H9 (cell line): ENCODE results near the gene UMAD1. TPM values are rescaled to one million over a fixed set of nuclear protein-coding genes. Genes with fewer than 3 reads are reported as not detected.

ENCODE experiments used
- DNase-seq: peaks from one replicate; pipeline ENCODE4 v3.0.0-alpha.2; 2017
- H2AFZ ChIP-seq: one replicate; pipeline ENCODE4 v1.6.1; 2013; ENCODE audit warnings: mild to moderate bottlenecking, low read length, control low read depth, moderate library complexity
- H2AK5ac ChIP-seq: 2 replicates; pipeline ENCODE4 v1.6.1; 2013; ENCODE audit warnings: low read length, control low read depth, mixed read lengths; ENCODE audit not compliant: insufficient read length
- H2BK120ac ChIP-seq: one replicate; pipeline ENCODE4 v1.6.1; 2013; ENCODE audit warnings: low read depth, mild to moderate bottlenecking, low read length, control low read depth, inconsistent platforms; ENCODE audit not compliant: poor library complexity, severe bottlenecking
- H2BK12ac ChIP-seq: 2 replicates; pipeline ENCODE4 v1.6.1; 2013; ENCODE audit warnings: low read length, control low read depth, mixed read lengths, low read depth; ENCODE audit not compliant: insufficient read length
- H2BK15ac ChIP-seq: 2 replicates; pipeline ENCODE4 v1.6.1; 2013; ENCODE audit warnings: low read depth, low read length, control low read depth
- H2BK20ac ChIP-seq: one replicate; pipeline ENCODE4 v1.6.1; 2013; ENCODE audit warnings: low read depth, mild to moderate bottlenecking, low read length, control low read depth, inconsistent platforms; ENCODE audit not compliant: poor library complexity, severe bottlenecking
- H2BK5ac ChIP-seq: 2 replicates; pipeline ENCODE4 v1.6.1; 2013; ENCODE audit warnings: low read length, control low read depth, mixed read lengths; ENCODE audit not compliant: insufficient read length
- H3K14ac ChIP-seq: 2 replicates; pipeline ENCODE4 v1.6.1; 2013; ENCODE audit warnings: low read length, control low read depth; ENCODE audit not compliant: insufficient read depth
- H3K18ac ChIP-seq: 2 replicates; pipeline ENCODE4 v1.6.1; 2013; ENCODE audit warnings: low read depth, mild to moderate bottlenecking, mixed read lengths, low read length, control low read depth; ENCODE audit not compliant: insufficient read length
- H3K23ac ChIP-seq: 2 replicates; pipeline ENCODE4 v1.6.1; 2013; ENCODE audit warnings: low read length, control low read depth, mixed read lengths, low read depth; ENCODE audit not compliant: insufficient read length
- H3K23me2 ChIP-seq: 2 replicates; pipeline ENCODE4 v1.6.1; 2013; ENCODE audit warnings: low read depth, mild to moderate bottlenecking, mixed read lengths, low read length, control low read depth; ENCODE audit not compliant: insufficient read length, poor library complexity, severe bottlenecking
- H3K27ac ChIP-seq: 2 replicates; pipeline ENCODE4 v1.5.1; 2013; ENCODE audit warnings: low read length, control low read depth, mixed read lengths, low read depth; ENCODE audit not compliant: insufficient read length
- H3K27me3 ChIP-seq: 2 replicates; pipeline ENCODE4 v1.6.1; 2013; ENCODE audit warnings: low read length, control low read depth, inconsistent platforms; ENCODE audit not compliant: insufficient read depth
- H3K4ac ChIP-seq: 2 replicates; pipeline ENCODE4 v1.6.1; 2013; ENCODE audit warnings: low read depth, mild to moderate bottlenecking, control low read depth, inconsistent platforms, low read length, moderate library complexity
- H3K4me1 ChIP-seq: 2 replicates; pipeline ENCODE4 v1.6.1; 2013; ENCODE audit warnings: low read length, control low read depth, inconsistent platforms; ENCODE audit not compliant: insufficient read depth
- H3K4me2 ChIP-seq: 2 replicates; pipeline ENCODE4 v1.6.1; 2013; ENCODE audit warnings: low read length, control low read depth, mixed read lengths; ENCODE audit not compliant: insufficient read length, insufficient read depth
- H3K56ac ChIP-seq: 2 replicates; pipeline ENCODE4 v1.6.1; 2013; ENCODE audit warnings: low read depth, mild to moderate bottlenecking, mixed read lengths, low read length, control low read depth; ENCODE audit not compliant: insufficient read length
- H3K79me1 ChIP-seq: 2 replicates; pipeline ENCODE4 v1.6.1; 2013; ENCODE audit warnings: low read depth, mild to moderate bottlenecking, moderate library complexity, low read length, control low read depth, inconsistent platforms; ENCODE audit not compliant: insufficient read depth, poor library complexity, severe bottlenecking
- H3K79me2 ChIP-seq: 2 replicates; pipeline ENCODE4 v1.6.1; 2013; ENCODE audit warnings: low read length, control low read depth, inconsistent platforms; ENCODE audit not compliant: insufficient read depth
- H3K9ac ChIP-seq: 2 replicates; pipeline ENCODE4 v1.6.1; 2013; ENCODE audit warnings: low read length, control low read depth, mixed read lengths; ENCODE audit not compliant: insufficient read length; ENCODE audit errors: extremely low read depth
- H3K9me3 ChIP-seq: one replicate; pipeline ENCODE4 v1.6.1; 2013; ENCODE audit warnings: low read depth, low read length, inconsistent platforms; ENCODE audit not compliant: control insufficient read depth
- H3T11ph ChIP-seq: one replicate; pipeline ENCODE4 v1.6.1; 2013; ENCODE audit warnings: mild to moderate bottlenecking, low read length, control low read depth, inconsistent platforms
- H4K20me1 ChIP-seq: one replicate; pipeline ENCODE4 v1.6.1; 2013; ENCODE audit not compliant: control insufficient read depth, insufficient read length, insufficient read depth
- H4K5ac ChIP-seq: 2 replicates; pipeline ENCODE4 v1.6.1; 2013; ENCODE audit warnings: low read depth, mild to moderate bottlenecking, mixed read lengths, low read length, control low read depth; ENCODE audit not compliant: insufficient read length
- H4K8ac ChIP-seq: replicated peaks from 2 replicates; pipeline ENCODE4 v1.6.1; 2013; ENCODE audit warnings: low read length, control low read depth, mixed read lengths, low read depth; ENCODE audit not compliant: insufficient read length
- H4K91ac ChIP-seq: 2 replicates; pipeline ENCODE4 v1.6.1; 2013; ENCODE audit warnings: low read depth, mild to moderate bottlenecking, moderate library complexity, mixed read lengths, low read length, control low read depth; ENCODE audit not compliant: insufficient read length
- H3K27ac Mint-ChIP-seq, 3 experiments: 2 replicates in 2 of 3; 3 replicates in 1 of 3; pipeline ENCODE4 v1.8.0; 2020 to 2021; ENCODE audit warnings: mixed read lengths in 3 of 3, mild to moderate bottlenecking in 1 of 3, moderate library complexity in 1 of 3
- H3K27me3 Mint-ChIP-seq: 2 replicates; pipeline ENCODE4 v1.8.0; 2021; ENCODE audit warnings: low read depth, mild to moderate bottlenecking, moderate library complexity, mixed read lengths
- H3K36me3 Mint-ChIP-seq, 3 experiments: 2 replicates in 2 of 3; 3 replicates in 1 of 3; pipeline ENCODE4 v1.8.0; 2020 to 2021; ENCODE audit warnings: low read depth in 3 of 3, mixed read lengths in 3 of 3; ENCODE audit not compliant: insufficient read depth in 1 of 3
- H3K4me1 Mint-ChIP-seq, 2 experiments: 2 replicates each; pipeline ENCODE4 v1.8.0; 2020; ENCODE audit warnings: mixed read lengths in 2 of 2
- H3K4me3 Mint-ChIP-seq, 2 experiments: 2 replicates in 1 of 2; 3 replicates in 1 of 2; pipeline ENCODE4 v1.8.0; 2020 to 2021; ENCODE audit warnings: mild to moderate bottlenecking in 2 of 2, mixed read lengths in 2 of 2, moderate library complexity in 1 of 2
- H3K9me3 Mint-ChIP-seq, 2 experiments: 2 replicates in 1 of 2; 3 replicates in 1 of 2; pipeline ENCODE4 v1.8.0; 2020; ENCODE audit warnings: mild to moderate bottlenecking in 2 of 2, mixed read lengths in 2 of 2, moderate library complexity in 1 of 2
- CTCF ChIP-seq: fragments of 200-600 bp; sonication (generic); conservative IDR thresholded peaks from 3 replicates; pipeline ENCODE4 v1.8.0; 2021; ENCODE audit warnings: antibody characterized with exemption, mild to moderate bottlenecking
- total RNA-seq: library from RNA; stranded (reverse); gene quantifications from 2 replicates; pipeline ENCODE4 v1.2.1, GENCODE V29; 2021

Gene UMAD1
- total RNA-seq, 1 experiment from 2014 or later: 8.9 TPM

GRCh38 chr7:7766671-7767070 lies 126.1 kb downstream of the UMAD1 start:
- no peak overlapping the region for H3K4ac ChIP-seq
- no peak overlapping the region for H3K18ac ChIP-seq
- H4K20me1 ChIP-seq: no peaks in the 10 kb centered on the region
- H3K27me3 Mint-ChIP-seq: no peaks in the 10 kb centered on the region
- H2BK15ac ChIP-seq: no peak overlapping the region
- H3K14ac ChIP-seq: no peak overlapping the region
- no peak overlapping the region for H2AK5ac ChIP-seq
- no peaks in the 10 kb centered on the region for H3K23me2 ChIP-seq
- no peaks in the 10 kb centered on the region for H3K79me2 ChIP-seq
- no peak overlapping the region for H2BK5ac ChIP-seq
- no peak overlapping the region for H3K9ac ChIP-seq
- H3K4me1 Mint-ChIP-seq: peaks cover 0 to 5% of the 10 kb centered on the region in 2 experiments; a peak in 3 of 4 replicates
- H3T11ph ChIP-seq: no peak overlapping the region
- H2BK120ac ChIP-seq: no peak overlapping the region
- no peak overlapping the region for H4K5ac ChIP-seq
- H3K27me3 ChIP-seq: no peaks in the 10 kb centered on the region
- no peak for TF ChIP-seq CTCF
- no peak overlapping the region for H3K27ac Mint-ChIP-seq
- H3K9me3 Mint-ChIP-seq: no peaks in the 10 kb centered on the region
- H3K4me2 ChIP-seq: no peak overlapping the region
- no peaks in the 10 kb centered on the region for H3K4me1 ChIP-seq
- H3K36me3 Mint-ChIP-seq: no peaks in the 10 kb centered on the region
- H2AFZ ChIP-seq: no peak overlapping the region
- no peak overlapping the region for H3K23ac ChIP-seq
- no peak overlapping the region for H2BK20ac ChIP-seq
- H4K8ac ChIP-seq: no peak overlapping the region
- H3K56ac ChIP-seq: no peak overlapping the region
- no peak overlapping the region for H4K91ac ChIP-seq
- no peak for DNase-seq
- no peaks in the 10 kb centered on the region for H3K79me1 ChIP-seq
- H3K27ac ChIP-seq: no peak overlapping the region
- H3K9me3 ChIP-seq: no peaks in the 10 kb centered on the region
- H3K4me3 Mint-ChIP-seq: no peak overlapping the region
- no peak overlapping the region for H2BK12ac ChIP-seq
